GM18873 (cell line): ENCODE data around the gene TENM3.
"Not testable (repeated sequence)": the region's sequence is repeated elsewhere in the genome, so short reads cannot be mapped to it uniquely, and the experiment has no call there.

Experiments
- ATAC-seq: cut with Tn5 transposase; IDR thresholded peaks from one replicate; pipeline ENCODE4 v1.9.1; 2021; ENCODE audit warnings: mild to moderate bottlenecking, moderate library complexity, moderate number of reproducible peaks; ENCODE audit not compliant: unreplicated experiment, low FRiP score

The TENM3 gene

DNA sequence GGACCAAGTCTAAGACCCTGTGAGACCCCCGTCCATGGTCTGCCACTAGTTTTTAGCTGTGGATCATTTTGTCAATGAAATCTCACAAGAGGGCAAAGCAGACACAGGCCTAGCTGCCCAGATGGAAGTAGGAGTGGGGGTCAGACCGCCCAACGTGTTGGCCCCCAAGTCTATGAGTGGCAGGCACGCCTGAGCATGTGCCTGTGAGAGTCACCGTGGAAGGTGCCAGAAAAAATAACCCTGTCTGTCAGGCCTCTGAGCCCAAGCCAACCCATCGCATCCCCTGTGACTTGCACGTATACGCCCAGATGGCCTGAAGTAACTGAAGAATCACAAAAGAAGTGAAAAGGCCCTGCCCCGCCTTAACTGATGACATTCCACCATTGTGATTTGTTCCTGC lies 570.9 kb downstream of the TENM3 start:
- ATAC-seq, result not testable (repeated sequence)

DNA sequence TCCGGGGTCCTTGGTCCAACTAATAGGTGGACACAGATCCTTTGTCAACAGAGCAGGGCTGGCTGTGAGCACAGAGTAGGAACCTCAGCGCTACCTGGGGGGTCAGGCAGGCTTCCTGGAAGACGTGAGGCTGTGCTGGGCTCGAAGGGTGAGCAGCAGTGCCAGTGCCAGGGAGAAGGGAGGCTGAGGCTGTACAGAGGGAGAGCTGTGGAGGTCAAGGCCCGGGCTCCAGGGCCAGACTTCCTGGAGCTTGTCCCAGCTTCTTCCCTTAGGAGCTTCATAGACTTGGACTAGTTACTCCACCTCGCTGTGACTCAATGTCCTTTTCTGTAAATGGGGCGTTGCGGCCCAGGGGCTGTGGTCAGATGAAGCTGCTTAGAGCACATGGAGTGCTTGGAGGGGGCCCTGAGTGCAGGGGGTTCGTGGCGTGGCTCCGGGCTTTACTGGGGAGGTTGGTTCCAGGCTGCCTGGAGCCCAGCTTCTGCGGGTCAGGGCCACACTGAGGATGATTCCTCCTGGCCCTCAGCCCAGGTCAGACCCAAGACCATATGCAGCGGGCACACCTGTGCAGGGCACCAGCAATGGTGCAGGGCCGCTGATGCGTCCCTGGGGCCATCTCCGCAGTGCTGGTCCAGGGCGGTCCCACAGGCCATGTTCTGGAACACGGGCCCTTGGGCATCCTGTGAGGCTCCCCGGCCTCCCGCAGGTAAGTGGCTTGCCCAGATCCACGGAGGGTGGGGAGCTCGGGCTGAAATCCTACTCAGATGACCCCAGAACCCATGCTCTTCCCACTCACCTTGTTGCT lies 575.9 kb downstream of the TENM3 start:
- ATAC-seq, result no peak

DNA sequence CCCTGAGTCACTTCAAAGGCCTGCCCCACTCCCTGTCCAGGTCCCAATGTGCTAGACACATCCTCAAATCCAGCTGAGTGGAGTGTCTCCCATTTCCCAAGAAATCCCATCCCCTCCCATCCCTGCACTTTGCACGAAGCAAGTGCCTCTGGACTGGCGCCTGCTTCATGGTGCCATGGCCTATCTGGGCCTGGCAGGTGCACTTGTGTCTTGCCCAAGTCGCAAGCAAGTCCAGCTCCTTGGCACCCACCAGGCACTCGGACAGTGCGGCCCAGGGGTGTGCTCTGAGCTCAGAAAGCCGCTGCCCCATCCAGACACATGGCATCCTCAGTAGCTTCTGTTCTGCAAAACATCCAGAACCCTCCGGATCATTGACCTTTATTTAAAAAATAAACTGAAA lies 576.5 kb downstream of the TENM3 start:
- ATAC-seq, result no peak

GRCh38 chr4:182822554-182822953 lies 579.4 kb downstream of the TENM3 start:
- no peak for ATAC-seq

DNA sequence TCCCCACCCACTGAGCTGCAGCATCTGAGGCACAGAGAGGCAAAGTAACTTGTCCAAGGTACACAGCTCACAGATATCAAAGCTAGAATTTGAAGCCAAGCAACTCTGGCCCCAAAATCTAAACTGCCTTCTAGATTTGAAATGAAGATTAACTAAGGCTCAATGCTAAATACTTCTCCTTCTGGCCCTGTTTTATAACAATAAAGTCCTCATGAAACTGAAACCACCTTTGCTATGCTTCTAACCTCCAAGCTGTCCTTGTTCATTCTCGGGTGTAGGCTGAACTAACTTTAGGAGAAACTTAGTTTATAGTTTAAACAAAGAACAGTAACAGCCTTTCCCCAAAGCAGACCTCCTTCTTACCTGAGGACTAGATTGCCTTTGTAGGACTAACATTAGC lies 580.4 kb downstream of the TENM3 start:
- ATAC-seq, result peak; percentile 68

DNA sequence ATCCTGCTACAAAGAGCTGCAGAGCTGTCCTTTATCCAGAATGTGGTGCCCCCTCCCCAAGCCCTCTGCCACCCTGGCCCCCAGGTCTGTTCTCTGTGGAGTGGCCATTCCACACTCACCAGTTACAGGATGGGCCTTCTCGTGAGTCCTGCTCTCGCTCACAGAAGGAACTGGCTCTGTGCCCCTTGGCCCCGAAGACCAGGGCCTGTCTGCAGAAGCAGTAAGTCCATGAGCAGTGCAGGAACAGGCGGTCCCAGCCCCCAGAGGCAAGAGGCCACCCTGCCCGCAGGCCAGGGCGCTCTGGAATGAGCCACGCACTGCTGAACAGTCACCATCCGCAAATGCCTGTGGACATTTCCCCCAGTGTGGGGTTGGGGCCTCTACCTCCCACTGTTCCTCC lies 581.8 kb downstream of the TENM3 start:
- ATAC-seq, result no peak

- ATAC-seq, result no peak
Measured at GRCh38 chr4:182825786-182826185, 582.6 kb downstream of the TENM3 start.

- ATAC-seq, result no peak
Measured at GRCh38 chr4:182826391-182826790, 583.2 kb downstream of the TENM3 start.

- ATAC-seq, result no peak
Measured at GRCh38 chr4:182827166-182827565, 584.0 kb downstream of the TENM3 start.

GRCh38 chr4:182827954-182828353 lies 584.8 kb downstream of the TENM3 start:
- ATAC-seq, result no peak

DNA sequence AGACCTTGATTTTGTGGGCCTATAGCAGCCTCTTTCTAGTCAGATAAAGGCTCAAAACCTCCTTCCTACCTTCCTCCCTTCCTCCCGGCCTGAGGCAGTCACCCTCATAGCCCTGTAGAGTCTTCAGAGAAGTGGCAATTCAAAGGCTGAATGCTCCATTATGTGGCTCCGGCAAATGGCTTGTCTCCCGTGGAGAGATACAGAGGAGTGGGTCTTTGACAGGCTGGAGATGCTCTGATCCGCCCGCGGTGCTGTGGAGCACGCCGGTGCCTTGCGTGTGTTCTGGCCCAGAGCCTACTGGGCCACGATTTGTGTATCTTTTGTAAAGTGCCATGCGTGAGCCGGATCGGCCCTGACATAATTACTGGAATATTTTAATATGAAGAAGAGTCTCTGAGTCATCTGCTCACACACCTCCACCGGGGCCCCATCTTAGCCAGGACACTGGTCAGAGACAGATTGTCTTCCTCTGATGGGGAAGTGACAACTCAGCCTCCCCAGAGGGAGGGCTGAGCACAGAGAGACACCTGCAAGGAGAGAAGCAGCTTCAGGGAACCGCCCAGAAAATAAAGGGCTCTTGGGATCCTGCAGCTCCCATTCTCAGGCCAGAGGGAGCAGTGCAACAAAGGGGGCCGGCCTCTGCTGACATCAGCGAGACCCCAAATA lies 585.3 kb downstream of the TENM3 start:
- ATAC-seq, result no peak

- no peak for ATAC-seq
Measured at GRCh38 chr4:182829196-182829595, 586.0 kb downstream of the TENM3 start.

GRCh38 chr4:182831376-182831775 lies 588.2 kb downstream of the TENM3 start:
- no peak for ATAC-seq

GRCh38 chr4:182832352-182833120 lies 589.3 kb downstream of the TENM3 start:
- no peak for ATAC-seq

- ATAC-seq, result no peak
Measured at GRCh38 chr4:182835006-182835740, 592.0 kb downstream of the TENM3 start.

DNA sequence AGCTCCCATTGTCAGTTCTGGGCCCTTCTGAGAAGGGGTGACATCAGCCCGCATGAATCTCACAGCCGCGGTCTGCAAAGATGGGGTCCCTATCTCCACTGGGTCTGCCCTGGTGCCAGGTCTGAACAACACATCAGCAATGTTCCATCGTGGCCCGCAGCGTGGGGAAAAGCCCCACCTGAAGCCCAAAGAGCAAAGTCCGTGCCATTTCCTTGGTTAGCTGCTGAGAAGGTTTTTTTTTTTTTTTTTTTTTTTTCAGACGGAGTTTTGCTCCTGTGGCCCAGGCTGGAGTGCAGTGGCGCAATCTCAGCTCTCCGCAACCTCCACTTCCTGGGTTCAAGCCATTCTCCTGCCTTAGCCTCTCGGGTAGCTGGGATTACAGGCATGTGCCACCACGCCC lies 594.6 kb downstream of the TENM3 start:
- ATAC-seq, result no peak

GRCh38 chr4:182838535-182838934 lies 595.3 kb downstream of the TENM3 start:
- ATAC-seq, result no peak

DNA sequence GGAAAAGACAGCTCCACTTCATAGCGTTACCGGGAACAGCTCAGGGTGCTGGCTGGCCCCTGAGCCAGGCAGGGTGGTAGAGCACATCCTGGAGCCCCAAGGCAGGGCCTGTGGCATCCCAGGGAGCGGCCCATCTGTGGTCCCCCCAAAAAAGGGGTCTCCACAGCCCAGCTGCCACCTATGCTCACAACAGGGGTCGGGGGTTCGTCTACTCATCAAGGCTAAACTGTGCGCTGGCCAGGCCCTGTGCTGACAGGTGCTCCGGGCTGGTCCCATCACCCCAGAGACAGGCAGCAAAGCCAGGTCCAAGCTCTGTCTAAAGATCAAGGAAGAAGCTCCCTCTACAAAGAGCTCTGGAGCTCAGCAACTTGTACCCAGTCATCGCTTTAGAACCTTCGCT lies 596.1 kb downstream of the TENM3 start:
- no peak for ATAC-seq

- ATAC-seq, result no peak
Measured at GRCh38 chr4:182840108-182840507, 596.9 kb downstream of the TENM3 start.

- no peak for ATAC-seq
Measured at GRCh38 chr4:182842104-182842600, 599.0 kb downstream of the TENM3 start.
